Measurements from ENCODE around the gene ABCG5.

Gene ABCG5

GRCh38 chr2:43832457-43832856, 6.2 kb downstream of the ABCG5 start:
- no peak for TF ChIP-seq Cebpa-rat (IDR thresholded peaks at IDR 0.05)
- H3K36me3 ChIP-seq = no peaks in the 10 kb centered on the region
- H3K27me3 ChIP-seq = peaks cover 0 to 9% (median 0%) of the 10 kb centered on the region in 11 experiments; a peak in 5 of 22 replicates
- no peak overlapping the region for H3K4me3 ChIP-seq
- no peak overlapping the region for H3K9ac ChIP-seq
- no peaks in the 10 kb centered on the region for H3K4me1 ChIP-seq
- H3K9me3 ChIP-seq (replicated peaks in 1 of 11) = no peaks in the 10 kb centered on the region
- H3K4me2 ChIP-seq = no peak overlapping the region
- no peaks in the 10 kb centered on the region for H4K20me1 ChIP-seq
- no peak overlapping the region for H3K27ac ChIP-seq

DNA sequence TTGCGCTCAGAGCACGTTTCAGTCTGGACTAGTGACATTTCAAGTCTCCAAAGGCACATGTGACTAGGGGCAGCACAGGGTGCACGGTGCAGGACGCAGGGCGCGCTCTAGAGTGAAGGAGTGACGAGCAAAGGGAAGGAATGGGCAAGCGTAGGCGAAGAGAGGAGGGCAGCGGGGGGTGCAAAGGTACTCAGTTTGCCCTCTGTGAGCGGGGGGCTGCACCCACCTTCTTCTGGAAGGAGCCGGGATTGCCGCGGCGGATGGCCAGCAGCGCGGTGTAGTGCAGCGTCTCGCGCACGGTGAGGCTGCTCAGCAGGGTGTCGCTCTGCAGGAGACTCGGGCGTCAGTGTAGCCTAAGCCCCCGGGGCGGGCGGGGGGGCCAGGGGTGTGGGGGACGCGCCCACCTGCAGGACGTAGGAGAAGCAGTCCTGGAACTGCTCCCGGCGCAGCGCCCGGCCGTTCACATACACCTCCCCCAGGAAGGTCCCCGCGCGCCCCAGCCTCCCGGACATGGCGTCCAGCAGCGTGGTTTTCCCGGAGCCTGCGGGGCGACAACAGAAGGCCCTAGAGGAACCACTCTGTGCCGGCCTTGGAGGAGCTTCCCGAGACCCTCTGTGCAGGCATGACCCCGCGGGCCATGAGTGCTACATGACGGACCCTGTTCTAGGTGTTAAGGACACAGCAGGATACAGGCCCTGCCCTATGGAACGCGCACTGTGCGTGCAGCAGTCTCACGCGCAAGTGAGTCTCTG, 6.9 kb downstream of the ABCG5 start:
- H3K4me3 ChIP-seq = no peak overlapping the region
- no peaks in the 10 kb centered on the region for H4K20me1 ChIP-seq
- no peak for TF ChIP-seq Cebpa-rat (IDR thresholded peaks at IDR 0.05)
- H3K9me3 ChIP-seq (replicated peaks in 1 of 11) = no peaks in the 10 kb centered on the region
- no peaks in the 10 kb centered on the region for H3K36me3 ChIP-seq
- no peak overlapping the region for H3K27ac ChIP-seq
- H3K9ac ChIP-seq = no peak overlapping the region
- H3K4me2 ChIP-seq = no peak overlapping the region
- no peaks in the 10 kb centered on the region for H3K4me1 ChIP-seq
- peaks cover 0 to 9% (median 0%) of the 10 kb centered on the region in 11 experiments; a peak in 5 of 22 replicates for H3K27me3 ChIP-seq

DNA sequence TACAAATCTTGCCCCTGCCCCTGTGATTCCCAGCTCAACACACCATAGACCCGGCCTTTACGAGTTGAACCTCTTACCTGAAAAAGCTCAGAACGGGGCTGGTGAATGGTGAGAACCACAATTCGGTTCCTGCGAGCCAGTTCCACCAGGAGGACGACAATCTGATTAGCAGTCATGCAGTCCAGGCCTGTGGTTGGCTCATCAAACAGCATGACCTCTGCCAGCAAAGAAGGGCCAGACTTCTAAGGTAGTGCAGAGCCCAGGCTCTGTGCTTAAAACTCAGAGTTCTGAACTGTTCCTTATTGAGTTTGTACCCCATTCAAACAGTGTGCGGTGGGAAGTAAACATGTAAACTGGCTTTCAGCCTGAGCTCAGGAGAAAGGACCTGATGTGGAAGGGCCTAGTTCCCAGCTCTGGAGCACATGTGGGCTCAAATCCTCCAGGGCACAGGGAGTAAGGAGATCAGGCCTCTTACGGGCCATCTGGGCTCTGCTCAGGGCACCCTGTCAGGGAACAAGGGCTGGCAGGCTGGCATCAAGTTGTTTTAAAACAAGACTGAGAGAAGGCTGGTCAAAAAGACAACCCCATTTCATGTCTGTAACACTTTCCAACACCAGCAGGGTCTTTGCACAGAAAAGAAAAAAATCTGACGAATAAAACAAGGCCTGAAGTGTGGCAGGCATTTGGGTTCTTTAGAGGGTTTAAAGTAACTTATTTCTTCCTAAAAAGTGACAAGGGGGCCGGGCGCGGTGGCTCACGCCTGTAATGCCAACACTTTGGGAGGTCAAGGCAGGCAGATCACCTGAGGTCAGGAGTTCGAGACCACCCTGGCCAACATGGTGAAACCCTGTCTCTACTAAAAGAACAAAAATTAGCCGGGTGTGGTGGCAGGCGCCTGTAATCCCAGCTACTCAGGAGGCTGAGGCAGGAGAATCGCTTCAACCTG, 12.1 kb downstream of the ABCG5 start:
- TF ChIP-seq Cebpa-rat (IDR thresholded peaks at IDR 0.05) = no peak
- Histone ChIP-seq H3K4me3 (no peak overlapping the region), H3K4me1 (no peaks in the 10 kb centered on the region), H3K9me3 (replicated peaks in 1 of 11) (no peaks in the 10 kb centered on the region), H3K27ac (no peak overlapping the region), H4K20me1 (no peaks in the 10 kb centered on the region), H3K36me3 (no peaks in the 10 kb centered on the region), H3K9ac (no peak overlapping the region), H3K4me2 (no peak overlapping the region), H3K27me3 (no peaks in the 10 kb centered on the region)

GRCh38 chr2:43825841-43826240, 12.8 kb downstream of the ABCG5 start:
- Histone ChIP-seq H3K27me3 (no peaks in the 10 kb centered on the region), H3K36me3 (no peaks in the 10 kb centered on the region), H3K9me3 (replicated peaks in 1 of 11) (no peaks in the 10 kb centered on the region), H3K27ac (no peak overlapping the region), H4K20me1 (no peaks in the 10 kb centered on the region), H3K9ac (no peak overlapping the region), H3K4me1 (no peaks in the 10 kb centered on the region), H3K4me3 (no peak overlapping the region), H3K4me2 (no peak overlapping the region)
- TF ChIP-seq Cebpa-rat (IDR thresholded peaks at IDR 0.05) = no peak

DNA sequence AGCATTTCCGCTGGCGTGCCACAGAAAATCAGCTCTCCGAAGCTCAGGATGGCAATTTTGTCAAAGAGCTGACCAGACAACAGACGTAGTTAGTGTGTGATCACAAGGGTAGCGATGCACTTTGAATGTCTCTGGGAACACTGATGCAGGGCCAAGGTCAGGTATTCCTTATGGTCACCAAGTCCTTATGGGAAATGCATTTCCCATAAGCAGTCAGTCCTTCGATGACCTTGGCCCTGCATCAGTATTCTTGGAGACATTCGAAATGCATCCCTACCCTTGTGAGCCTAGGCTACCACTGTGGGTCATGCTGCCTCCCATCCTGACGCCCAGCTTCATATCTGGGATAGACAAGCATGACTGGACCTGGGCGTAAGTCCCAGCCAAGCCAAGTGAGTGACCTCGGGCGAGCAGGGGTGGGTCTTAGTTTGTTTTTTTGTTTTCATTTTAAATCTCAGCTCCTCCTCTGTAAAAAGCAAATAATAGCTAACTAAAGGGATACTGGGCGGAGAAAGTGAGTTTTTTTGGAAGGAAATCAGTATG, 13.6 kb downstream of the ABCG5 start:
- no peaks in the 10 kb centered on the region for H3K4me1 ChIP-seq
- TF ChIP-seq Cebpa-rat (IDR thresholded peaks at IDR 0.05) = no peak
- no peaks in the 10 kb centered on the region for H3K9me3 ChIP-seq (replicated peaks in 1 of 11)
- no peaks in the 10 kb centered on the region for H3K27me3 ChIP-seq
- H3K27ac ChIP-seq = no peak overlapping the region
- no peak overlapping the region for H3K4me3 ChIP-seq
- H3K36me3 ChIP-seq = no peaks in the 10 kb centered on the region
- H4K20me1 ChIP-seq = no peaks in the 10 kb centered on the region
- no peak overlapping the region for H3K9ac ChIP-seq
- no peak overlapping the region for H3K4me2 ChIP-seq

- Histone ChIP-seq H3K4me3 (no peak overlapping the region), H4K20me1 (no peaks in the 10 kb centered on the region), H3K4me1 (peaks cover 0 to under 1% (median 0%) of the 10 kb centered on the region in 10 experiments; a peak in 1 of 20 replicates), H3K9me3 (replicated peaks in 1 of 11) (no peaks in the 10 kb centered on the region), H3K36me3 (no peaks in the 10 kb centered on the region), H3K4me2 (no peak overlapping the region), H3K9ac (no peak overlapping the region), H3K27me3 (no peaks in the 10 kb centered on the region), H3K27ac (no peak overlapping the region)
- no peak for TF ChIP-seq Cebpa-rat (IDR thresholded peaks at IDR 0.05)
These were observed 14.1 kb downstream of the ABCG5 start for GRCh38 chr2:43824512-43824911.

DNA sequence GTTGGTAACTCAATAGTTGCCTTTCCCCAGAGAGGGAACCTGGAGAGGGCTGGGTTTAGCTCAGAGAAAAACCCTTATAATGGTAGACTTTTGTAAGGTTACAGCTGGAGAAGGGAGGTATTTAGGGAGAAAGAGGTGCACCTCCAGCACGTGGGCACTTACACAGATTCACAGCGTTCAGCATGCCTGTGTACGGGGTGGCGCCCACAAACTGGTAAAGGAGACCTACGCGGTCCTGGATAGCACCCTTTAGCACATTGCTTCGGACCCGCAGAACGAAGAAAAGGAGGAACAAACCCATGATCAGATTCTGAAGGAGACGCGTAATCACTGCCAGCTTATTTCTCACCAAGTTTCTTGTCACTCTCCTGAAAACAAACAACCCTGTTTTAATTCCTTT, 14.9 kb downstream of the ABCG5 start:
- Histone ChIP-seq H3K4me1 (peaks cover 0 to 8% (median 0%) of the 10 kb centered on the region in 10 experiments; a peak in 6 of 20 replicates), H3K4me2 (no peak overlapping the region), H4K20me1 (no peaks in the 10 kb centered on the region), H3K36me3 (no peaks in the 10 kb centered on the region), H3K9me3 (replicated peaks in 1 of 11) (no peaks in the 10 kb centered on the region), H3K9ac (no peak overlapping the region), H3K27me3 (no peaks in the 10 kb centered on the region), H3K27ac (no peak overlapping the region), H3K4me3 (no peak overlapping the region)
- TF ChIP-seq Cebpa-rat (IDR thresholded peaks at IDR 0.05) = no peak

GRCh38 chr2:43822839-43823238, 15.8 kb downstream of the ABCG5 start:
- Histone ChIP-seq H3K4me1 (peaks cover 0 to 13% (median 0%) of the 10 kb centered on the region in 10 experiments; a peak in 6 of 20 replicates), H3K9me3 (replicated peaks in 1 of 11) (no peaks in the 10 kb centered on the region), H3K36me3 (no peaks in the 10 kb centered on the region), H3K27me3 (no peaks in the 10 kb centered on the region), H3K4me3 (no peak overlapping the region), H3K27ac (no peak overlapping the region), H4K20me1 (no peaks in the 10 kb centered on the region), H3K9ac (no peak overlapping the region), H3K4me2 (no peak overlapping the region)
- TF ChIP-seq Cebpa-rat (IDR thresholded peaks at IDR 0.05) = no peak

- Histone ChIP-seq H3K36me3 (no peaks in the 10 kb centered on the region), H3K9ac (no peak overlapping the region), H4K20me1 (no peaks in the 10 kb centered on the region), H3K27ac (no peak overlapping the region), H3K4me3 (no peak overlapping the region), H3K9me3 (replicated peaks in 1 of 11) (no peaks in the 10 kb centered on the region; a peak in 1 of 22 replicates), H3K27me3 (no peaks in the 10 kb centered on the region), H3K4me1 (peaks cover 0 to 13% (median 0%) of the 10 kb centered on the region in 10 experiments; a peak in 6 of 20 replicates), H3K4me2 (peak overlapping the region in 1 of 11 experiments; percentile 52; a peak in 2 of 22 replicates)
- no peak for TF ChIP-seq Cebpa-rat (IDR thresholded peaks at IDR 0.05)
These were observed 19.0 kb downstream of the ABCG5 start for GRCh38 chr2:43819491-43820163.

Data from BLaER1 treated with 17β-estradiol and CSF1 and Interleukin-3, amounts not matched to agents 10 nM and 100 nM (cell line).